Epithelial cell of proximal tubule (primary cell): ENCODE results near the gene SPRING1. TPM values are rescaled to one million over a fixed set of nuclear protein-coding genes. Genes with fewer than 3 reads are reported as not detected.

Experiments used
- DNase-seq: peaks from one replicate; pipeline ENCODE4 v3.0.0-alpha.2; 2011; ENCODE audit warnings: low read depth
- H3K4me3 ChIP-seq: 2 replicates; pipeline ENCODE4 v1.5.1; 2011; ENCODE audit warnings: low read depth, mild to moderate bottlenecking, low read length
- CTCF ChIP-seq: conservative IDR thresholded peaks from 2 replicates; pipeline ENCODE4 v1.5.1; 2012; ENCODE audit warnings: low read depth, mild to moderate bottlenecking, low read length
- total RNA-seq: library from RNA; depleted of rRNA; stranded (reverse); fragments of >200 nt; gene quantifications from 2 replicates; pipeline ENCODE4 v1.2.3, GENCODE V29; 2015

SPRING1 gene
- 32.6 and 49.9 TPM in 2 replicates for total RNA-seq

- DNase-seq: peak; percentile 85
- TF ChIP-seq CTCF: peak; percentile 16
- peak within 1 kb of the TSS; percentile 94 for H3K4me3 ChIP-seq
Measured at GRCh38 chr12:116737774-116738657, at the start of gene SPRING1, which contains the start of gene RNFT2. SPRING1 (minus strand) TSS chr12:116738069; CDS start chr12:116737900, 169 bp downstream. RNFT2 (plus strand) TSS chr12:116738315; CDS start chr12:116740498, 2,183 bp downstream.

- DNase-seq: no peak
- no peak for TF ChIP-seq CTCF
- no peak overlapping the region for H3K4me3 ChIP-seq
Measured at GRCh38 chr12:116784238-116784612, 46.4 kb upstream of the SPRING1 start.

- no peak overlapping the region for H3K4me3 ChIP-seq
- DNase-seq: no peak
- no peak for TF ChIP-seq CTCF
Measured at GRCh38 chr12:116783525-116784237, 45.8 kb upstream of the SPRING1 start.

GRCh38 chr12:116780942-116781341, 43.1 kb upstream of the SPRING1 start:
- no peak for DNase-seq
- TF ChIP-seq CTCF: no peak

GRCh38 chr12:116779597-116779996, 41.7 kb upstream of the SPRING1 start:
- DNase-seq: no peak
- no peak overlapping the region for H3K4me3 ChIP-seq
- no peak for TF ChIP-seq CTCF

More at GRCh38 chr12:116780942-116781341, 43.1 kb upstream of the SPRING1 start:
- H3K4me3 ChIP-seq: no peak overlapping the region

- no peak for DNase-seq
- TF ChIP-seq CTCF: no peak
- H3K4me3 ChIP-seq: no peak overlapping the region
Measured at GRCh38 chr12:116777245-116777644, 39.4 kb upstream of the SPRING1 start.
